Measurements from ENCODE around the gene NDFIP1.

NDFIP1 gene

GRCh38 chr5:142073362-142073988 lies 35.1 kb upstream of the NDFIP1 start:
- Histone ChIP-seq H3K4me1 (peaks cover 0 to 17% (median 0%) of the 10 kb centered on the region in 10 experiments; a peak in 4 of 20 replicates), H3K27me3 (no peaks in the 10 kb centered on the region), H3K4me2 (no peak overlapping the region), H4K20me1 (no peaks in the 10 kb centered on the region), H3K36me3 (no peaks in the 10 kb centered on the region), H3K9me3 (replicated peaks in 1 of 11) (peaks cover 0 to 12% (median 5%) of the 10 kb centered on the region in 11 experiments; a peak in 8 of 22 replicates), H3K4me3 (no peak overlapping the region), H3K27ac (no peak overlapping the region), H3K9ac (no peak overlapping the region)
- TF ChIP-seq Cebpa-rat (IDR thresholded peaks at IDR 0.05) = no peak

- Histone ChIP-seq H3K4me3 (no peak overlapping the region), H3K9ac (no peak overlapping the region), H3K27ac (no peak overlapping the region), H4K20me1 (no peaks in the 10 kb centered on the region), H3K4me2 (no peak overlapping the region), H3K9me3 (replicated peaks in 1 of 11) (peaks cover 0 to 12% (median 5%) of the 10 kb centered on the region in 11 experiments; a peak in 8 of 22 replicates), H3K27me3 (no peaks in the 10 kb centered on the region), H3K36me3 (no peaks in the 10 kb centered on the region), H3K4me1 (peaks cover 0 to 17% (median 0%) of the 10 kb centered on the region in 10 experiments; a peak in 4 of 20 replicates)
- no peak for TF ChIP-seq Cebpa-rat (IDR thresholded peaks at IDR 0.05)
Observed at GRCh38 chr5:142074006-142074405, 34.6 kb upstream of the NDFIP1 start.

GRCh38 chr5:142078221-142078620 lies 30.4 kb upstream of the NDFIP1 start:
- H3K4me3 ChIP-seq = no peak overlapping the region
- H4K20me1 ChIP-seq = no peaks in the 10 kb centered on the region
- peaks cover 0 to 12% (median 5%) of the 10 kb centered on the region in 11 experiments; a peak in 8 of 22 replicates for H3K9me3 ChIP-seq (replicated peaks in 1 of 11)
- H3K4me1 ChIP-seq = no peaks in the 10 kb centered on the region
- H3K9ac ChIP-seq = no peak overlapping the region
- H3K36me3 ChIP-seq = no peaks in the 10 kb centered on the region
- H3K27me3 ChIP-seq = no peaks in the 10 kb centered on the region
- no peak for TF ChIP-seq Cebpa-rat (IDR thresholded peaks at IDR 0.05)
- no peak overlapping the region for H3K4me2 ChIP-seq
- H3K27ac ChIP-seq = no peak overlapping the region

GRCh38 chr5:142078706-142079105 lies 29.9 kb upstream of the NDFIP1 start:
- H3K4me2 ChIP-seq = no peak overlapping the region
- H4K20me1 ChIP-seq = no peaks in the 10 kb centered on the region
- peaks cover 0 to 12% (median 5%) of the 10 kb centered on the region in 11 experiments; a peak in 8 of 22 replicates for H3K9me3 ChIP-seq (replicated peaks in 1 of 11)
- H3K36me3 ChIP-seq = no peaks in the 10 kb centered on the region
- H3K4me1 ChIP-seq = no peaks in the 10 kb centered on the region
- no peak overlapping the region for H3K9ac ChIP-seq
- no peak overlapping the region for H3K27ac ChIP-seq
- no peak overlapping the region for H3K4me3 ChIP-seq
- no peak for TF ChIP-seq Cebpa-rat (IDR thresholded peaks at IDR 0.05)
- H3K27me3 ChIP-seq = no peaks in the 10 kb centered on the region

- no peaks in the 10 kb centered on the region for H3K36me3 ChIP-seq
- no peak for TF ChIP-seq Cebpa-rat (IDR thresholded peaks at IDR 0.05)
- H3K9me3 ChIP-seq (replicated peaks in 1 of 11) = peaks cover 0 to 12% (median 5%) of the 10 kb centered on the region in 11 experiments; a peak in 8 of 22 replicates
- H3K4me3 ChIP-seq = no peak overlapping the region
- H3K9ac ChIP-seq = no peak overlapping the region
- no peak overlapping the region for H3K4me2 ChIP-seq
- no peak overlapping the region for H3K27ac ChIP-seq
- no peaks in the 10 kb centered on the region for H4K20me1 ChIP-seq
- no peaks in the 10 kb centered on the region for H3K27me3 ChIP-seq
- no peaks in the 10 kb centered on the region for H3K4me1 ChIP-seq
Observed at GRCh38 chr5:142079306-142079721, 29.3 kb upstream of the NDFIP1 start.

GRCh38 chr5:142080248-142080647 lies 28.3 kb upstream of the NDFIP1 start:
- Histone ChIP-seq H3K4me1 (no peaks in the 10 kb centered on the region), H3K4me2 (no peak overlapping the region), H3K36me3 (no peaks in the 10 kb centered on the region), H3K4me3 (no peak overlapping the region), H3K27me3 (no peaks in the 10 kb centered on the region), H4K20me1 (no peaks in the 10 kb centered on the region), H3K9me3 (replicated peaks in 1 of 11) (peaks cover 0 to 12% (median 5%) of the 10 kb centered on the region in 11 experiments; a peak in 8 of 22 replicates), H3K9ac (no peak overlapping the region), H3K27ac (no peak overlapping the region)
- no peak for TF ChIP-seq Cebpa-rat (IDR thresholded peaks at IDR 0.05)

- Histone ChIP-seq H3K27ac (no peak overlapping the region), H3K27me3 (no peaks in the 10 kb centered on the region), H4K20me1 (no peaks in the 10 kb centered on the region), H3K9me3 (replicated peaks in 1 of 11) (peaks cover 0 to 9% (median 3%) of the 10 kb centered on the region in 11 experiments; a peak in 7 of 22 replicates), H3K9ac (no peak overlapping the region), H3K4me2 (no peak overlapping the region), H3K4me1 (no peaks in the 10 kb centered on the region), H3K4me3 (no peak overlapping the region), H3K36me3 (no peaks in the 10 kb centered on the region)
- TF ChIP-seq Cebpa-rat (IDR thresholded peaks at IDR 0.05) = no peak
Observed at GRCh38 chr5:142082182-142082781, 26.3 kb upstream of the NDFIP1 start.

- peaks cover 0 to 3% (median 0%) of the 10 kb centered on the region in 11 experiments; a peak in 1 of 22 replicates for H3K9me3 ChIP-seq (replicated peaks in 1 of 11)
- H3K27me3 ChIP-seq = no peaks in the 10 kb centered on the region
- no peaks in the 10 kb centered on the region for H4K20me1 ChIP-seq
- H3K4me2 ChIP-seq = no peak overlapping the region
- H3K4me3 ChIP-seq = no peak overlapping the region
- peaks cover 0 to 3% (median 0%) of the 10 kb centered on the region in 10 experiments; a peak in 2 of 20 replicates for H3K4me1 ChIP-seq
- H3K9ac ChIP-seq = no peak overlapping the region
- H3K27ac ChIP-seq = no peak overlapping the region
- no peak for TF ChIP-seq Cebpa-rat (IDR thresholded peaks at IDR 0.05)
- H3K36me3 ChIP-seq = no peaks in the 10 kb centered on the region
Observed at GRCh38 chr5:142086229-142086628, 22.4 kb upstream of the NDFIP1 start.

GRCh38 chr5:142086679-142087078 lies 21.9 kb upstream of the NDFIP1 start:
- no peak overlapping the region for H3K4me2 ChIP-seq
- H3K27me3 ChIP-seq = no peaks in the 10 kb centered on the region
- TF ChIP-seq Cebpa-rat (IDR thresholded peaks at IDR 0.05) = no peak
- H3K4me3 ChIP-seq = no peak overlapping the region
- no peak overlapping the region for H3K27ac ChIP-seq
- peaks cover 0 to 3% (median 0%) of the 10 kb centered on the region in 10 experiments; a peak in 2 of 20 replicates for H3K4me1 ChIP-seq
- no peaks in the 10 kb centered on the region for H3K36me3 ChIP-seq
- H3K9me3 ChIP-seq (replicated peaks in 1 of 11) = peaks cover 0 to 3% (median 0%) of the 10 kb centered on the region in 11 experiments; a peak in 1 of 22 replicates
- H3K9ac ChIP-seq = no peak overlapping the region
- H4K20me1 ChIP-seq = no peaks in the 10 kb centered on the region
